PFSK-1 (cell line): Measurements from ENCODE around the gene ENTHD1.

Experiments
- FOXP2 ChIP-seq: optimal IDR thresholded peaks from 2 replicates; pipeline ENCODE3; 2011; ENCODE audit warnings: borderline replicate concordance, control low read depth, inconsistent platforms; ENCODE audit not compliant: insufficient read depth; ENCODE audit errors: extremely low read length, extremely low read depth
- POLR2AphosphoS5 ChIP-seq: IDR thresholded peaks from 2 replicates; pipeline ENCODE4 v1.6.1; 2012; ENCODE audit warnings: low read depth, mild to moderate bottlenecking, control low read depth, low read length, moderate library complexity
- REST ChIP-seq, 2 experiments: IDR thresholded peaks; 2 replicates each; pipeline versions ENCODE4 v1.6.1 to v1.8.0; 2011 to 2012; ENCODE audit warnings: low read depth in 2 of 2, low read length in 2 of 2, control low read depth in 1 of 2, inconsistent platforms in 1 of 2, mild to moderate bottlenecking in 1 of 2, moderate library complexity in 1 of 2; ENCODE audit not compliant: insufficient read depth in 1 of 2
- SIN3A ChIP-seq: IDR thresholded peaks from 2 replicates; pipeline ENCODE4 v1.6.1; 2012; ENCODE audit warnings: mild to moderate bottlenecking, low read length, moderate library complexity, borderline replicate concordance; ENCODE audit not compliant: insufficient read depth
- TAF1 ChIP-seq: IDR thresholded peaks from 2 replicates; pipeline ENCODE4 v1.6.1; 2012; ENCODE audit warnings: low read length, control low read depth, borderline replicate concordance; ENCODE audit not compliant: insufficient read depth

Gene ENTHD1

DNA sequence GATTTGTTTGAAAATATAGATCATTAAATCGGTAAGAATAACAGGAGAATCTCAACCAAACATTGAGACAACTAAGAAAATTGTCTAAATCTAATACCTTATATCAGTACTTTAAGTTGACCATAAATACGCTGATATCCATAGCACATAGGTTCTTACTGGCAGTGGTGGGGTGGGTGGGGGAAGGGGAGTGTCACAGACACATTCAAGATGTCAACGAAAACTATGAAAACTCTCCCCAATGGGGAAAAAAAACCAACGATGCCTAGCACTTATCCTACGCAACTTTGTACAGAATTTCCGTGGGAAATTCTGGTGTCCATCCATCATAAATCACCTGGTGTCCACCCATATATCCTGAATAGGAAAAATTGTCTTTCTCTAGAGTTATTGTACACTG, 13.5 kb upstream of the ENTHD1 start:
- TF ChIP-seq SIN3A (no peak), REST (IDR thresholded peaks at IDR 0.05; ENCODE audit: insufficient read depth in 1 of 2, low read depth in 2 of 2, low read length in 2 of 2) (no peak), TAF1 (no peak), FOXP2 (no peak), POLR2AphosphoS5 (no peak)

- TF ChIP-seq TAF1, result no peak
- TF ChIP-seq FOXP2, result no peak
- TF ChIP-seq SIN3A, result no peak
- TF ChIP-seq POLR2AphosphoS5, result no peak
- no peak for TF ChIP-seq REST (IDR thresholded peaks at IDR 0.05; ENCODE audit: insufficient read depth in 1 of 2, low read depth in 2 of 2, low read length in 2 of 2)
Observed at GRCh38 chr22:39906207-39906606, 12.6 kb upstream of the ENTHD1 start.

GRCh38 chr22:39905687-39906086, 12.1 kb upstream of the ENTHD1 start:
- TF ChIP-seq FOXP2, result no peak
- TF ChIP-seq REST (IDR thresholded peaks at IDR 0.05; ENCODE audit: insufficient read depth in 1 of 2, low read depth in 2 of 2, low read length in 2 of 2), result no peak
- TF ChIP-seq TAF1, result no peak
- no peak for TF ChIP-seq POLR2AphosphoS5
- no peak for TF ChIP-seq SIN3A

DNA sequence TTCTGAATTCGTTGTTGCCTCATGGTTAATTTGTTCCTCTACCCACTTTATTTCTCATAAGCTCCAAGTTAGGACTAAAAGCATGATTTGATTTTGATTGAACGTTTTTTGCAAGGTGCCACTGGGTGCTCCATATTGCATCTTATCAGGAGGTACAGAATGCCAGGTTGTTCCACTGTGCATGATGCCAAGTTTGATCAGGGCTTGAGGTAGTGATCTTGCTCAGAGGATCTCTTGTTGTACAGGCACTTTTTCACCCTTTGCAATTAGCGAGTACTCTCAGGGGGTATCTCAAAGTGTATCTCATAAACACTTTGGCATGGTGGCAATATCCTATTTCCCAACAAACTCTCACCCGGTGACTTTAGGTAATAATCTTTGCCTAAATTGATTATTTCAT, 11.3 kb upstream of the ENTHD1 start:
- TF ChIP-seq TAF1 (no peak), SIN3A (no peak), POLR2AphosphoS5 (no peak), REST (IDR thresholded peaks at IDR 0.05; ENCODE audit: insufficient read depth in 1 of 2, low read depth in 2 of 2, low read length in 2 of 2) (no peak), FOXP2 (no peak)

DNA sequence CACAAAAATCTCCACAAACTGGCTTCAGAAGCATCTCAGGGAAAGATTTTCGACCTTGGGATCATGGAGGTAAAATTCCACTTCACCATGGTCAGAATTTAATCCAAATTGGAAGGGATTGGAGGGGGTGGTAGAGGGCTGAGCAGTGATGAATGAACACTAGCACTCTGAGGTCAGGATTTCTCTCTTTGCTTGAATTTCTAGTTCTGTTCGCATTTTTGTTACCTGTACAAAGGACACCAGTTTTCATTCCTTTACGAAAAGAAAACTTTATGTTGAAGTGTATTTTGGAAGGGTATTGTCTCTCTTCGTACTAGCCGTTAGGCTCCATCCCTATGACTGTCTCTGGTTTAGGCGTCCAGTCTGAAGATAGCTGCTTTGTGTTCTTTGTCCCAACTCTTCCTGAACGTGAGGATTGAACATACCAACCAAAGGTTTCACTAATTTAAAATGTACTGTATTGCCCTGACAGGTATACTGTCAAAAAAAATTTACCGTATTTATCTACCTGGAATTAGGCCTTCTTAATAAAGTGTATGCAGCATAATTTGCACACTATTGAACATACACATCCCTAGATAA, 8.1 kb upstream of the ENTHD1 start:
- TF ChIP-seq POLR2AphosphoS5, result no peak
- no peak for TF ChIP-seq TAF1
- TF ChIP-seq SIN3A, result no peak
- no peak for TF ChIP-seq FOXP2
- TF ChIP-seq REST (IDR thresholded peaks at IDR 0.05; ENCODE audit: insufficient read depth in 1 of 2, low read depth in 2 of 2, low read length in 2 of 2), result no peak
